DOHH2 (cell line): ENCODE results near the gene DHRS12.

Source experiments
- EZH2phosphoT487 ChIP-seq: fragments of 200-600 bp; sonication (generic); IDR thresholded peaks from 2 replicates; pipeline ENCODE4 v1.6.1; 2017; ENCODE audit warnings: borderline replicate concordance, mild to moderate bottlenecking, antibody characterized with exemption, low read length, moderate library complexity, mixed read lengths
- TF ChIP-seq, protein P1 (sequence below): fragments of 200-600 bp; sonication (generic); IDR thresholded peaks from one replicate; pipeline ENCODE4 v1.5.1; 2014; ENCODE audit warnings: antibody characterized with exemption, mild to moderate bottlenecking, low read depth, low read length; ENCODE audit not compliant: poor library complexity, severe bottlenecking

DNA sequence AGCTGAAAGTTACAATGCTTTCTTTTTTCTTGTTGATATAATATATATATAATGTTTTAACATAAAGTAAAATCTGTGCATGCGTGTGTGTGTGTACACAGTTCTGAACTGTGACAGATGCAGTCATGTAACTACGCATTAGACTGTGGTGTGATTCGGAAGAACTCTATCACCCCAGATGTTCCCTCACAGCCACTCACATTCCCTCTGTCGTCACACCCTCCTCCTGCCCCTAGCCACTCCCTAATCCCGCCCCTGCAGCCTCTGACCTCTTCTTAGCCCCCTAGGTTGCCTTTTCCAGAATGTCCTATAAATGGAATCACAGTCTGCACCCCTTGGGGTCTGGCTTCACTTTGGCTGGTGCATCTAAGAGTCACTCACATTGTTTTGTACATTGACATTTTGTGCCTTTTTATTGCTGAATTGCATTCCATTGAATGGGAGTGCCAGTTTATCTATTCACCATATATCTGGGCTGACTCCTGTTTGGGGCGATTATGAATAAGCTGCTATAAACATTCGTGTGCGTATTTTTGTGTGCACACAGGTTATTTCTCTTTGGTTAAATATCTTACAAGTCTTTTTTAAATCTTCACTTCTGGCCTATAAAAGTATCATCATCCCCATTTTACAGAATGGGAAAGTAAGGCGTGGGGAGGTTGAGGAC is 20.4 kb downstream of the DHRS12 start:
- TF ChIP-seq, protein P1, sequence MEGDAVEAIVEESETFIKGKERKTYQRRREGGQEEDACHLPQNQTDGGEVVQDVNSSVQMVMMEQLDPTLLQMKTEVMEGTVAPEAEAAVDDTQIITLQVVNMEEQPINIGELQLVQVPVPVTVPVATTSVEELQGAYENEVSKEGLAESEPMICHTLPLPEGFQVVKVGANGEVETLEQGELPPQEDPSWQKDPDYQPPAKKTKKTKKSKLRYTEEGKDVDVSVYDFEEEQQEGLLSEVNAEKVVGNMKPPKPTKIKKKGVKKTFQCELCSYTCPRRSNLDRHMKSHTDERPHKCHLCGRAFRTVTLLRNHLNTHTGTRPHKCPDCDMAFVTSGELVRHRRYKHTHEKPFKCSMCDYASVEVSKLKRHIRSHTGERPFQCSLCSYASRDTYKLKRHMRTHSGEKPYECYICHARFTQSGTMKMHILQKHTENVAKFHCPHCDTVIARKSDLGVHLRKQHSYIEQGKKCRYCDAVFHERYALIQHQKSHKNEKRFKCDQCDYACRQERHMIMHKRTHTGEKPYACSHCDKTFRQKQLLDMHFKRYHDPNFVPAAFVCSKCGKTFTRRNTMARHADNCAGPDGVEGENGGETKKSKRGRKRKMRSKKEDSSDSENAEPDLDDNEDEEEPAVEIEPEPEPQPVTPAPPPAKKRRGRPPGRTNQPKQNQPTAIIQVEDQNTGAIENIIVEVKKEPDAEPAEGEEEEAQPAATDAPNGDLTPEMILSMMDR: no peak
- TF ChIP-seq EZH2phosphoT487: no peak
